Pulmonary artery endothelial cell (primary cell): ENCODE measurements around the gene SNTG2. TPM values are rescaled to one million over a fixed set of nuclear protein-coding genes. Genes with fewer than 3 reads are reported as not detected.

ENCODE experiments used
- DNase-seq: peaks from one replicate; pipeline ENCODE4 v3.0.0-alpha.2; 2011; ENCODE audit warnings: low read depth, low spot score
- total RNA-seq: library from RNA; depleted of rRNA; stranded (reverse); fragments of >200 nt; gene quantifications from 2 replicates; pipeline ENCODE4 v1.2.3, GENCODE V29; 2014

SNTG2 gene
- total RNA-seq, 1 donor from 2014 or later: not detected

GRCh38 chr2:1137913-1138391 is 187.3 kb downstream of the SNTG2 start:
- no peak for DNase-seq

GRCh38 chr2:1140389-1141003 is 189.8 kb downstream of the SNTG2 start:
- no peak for DNase-seq

GRCh38 chr2:1141079-1141478 is 190.4 kb downstream of the SNTG2 start:
- no peak for DNase-seq

GRCh38 chr2:1143129-1143528 is 192.5 kb downstream of the SNTG2 start:
- no peak for DNase-seq

GRCh38 chr2:1147873-1148612 is 197.4 kb downstream of the SNTG2 start:
- DNase-seq: no peak

- no peak for DNase-seq
Observed at GRCh38 chr2:1150724-1151511, 200.3 kb downstream of the SNTG2 start.

GRCh38 chr2:1152375-1152774 is 201.7 kb downstream of the SNTG2 start:
- no peak for DNase-seq

GRCh38 chr2:1153920-1154319 is 203.3 kb downstream of the SNTG2 start:
- no peak for DNase-seq

GRCh38 chr2:1154710-1155594 is 204.3 kb downstream of the SNTG2 start:
- DNase-seq: no peak

GRCh38 chr2:1156059-1156458 is 205.4 kb downstream of the SNTG2 start:
- DNase-seq: no peak

GRCh38 chr2:1156531-1156930 is 205.9 kb downstream of the SNTG2 start:
- DNase-seq: no peak

- DNase-seq: no peak
Observed at GRCh38 chr2:1157107-1157506, 206.5 kb downstream of the SNTG2 start.

- no peak for DNase-seq
Observed at GRCh38 chr2:1159013-1159412, 208.4 kb downstream of the SNTG2 start.

- DNase-seq: no peak
Observed at GRCh38 chr2:1162246-1162645, 211.6 kb downstream of the SNTG2 start.

- no peak for DNase-seq
Observed at GRCh38 chr2:1162768-1163584, 212.3 kb downstream of the SNTG2 start.

GRCh38 chr2:1166976-1167375 is 216.3 kb downstream of the SNTG2 start:
- no peak for DNase-seq

GRCh38 chr2:1168846-1169245 is 218.2 kb downstream of the SNTG2 start:
- no peak for DNase-seq

GRCh38 chr2:1169291-1169949 is 218.8 kb downstream of the SNTG2 start:
- no peak for DNase-seq

GRCh38 chr2:1170241-1170640 is 219.6 kb downstream of the SNTG2 start:
- no peak for DNase-seq

GRCh38 chr2:1170711-1171110 is 220.1 kb downstream of the SNTG2 start:
- no peak for DNase-seq
